GM23338 (cell line): ENCODE measurements around the gene FXYD2.

Experiments
- CREB1 ChIP-seq: fragments of 250-450 bp; sonication (Bioruptor Pico); IDR thresholded peaks from 2 replicates; pipeline ENCODE4 v1.5.0; 2020; ENCODE audit warnings: low read depth, mild to moderate bottlenecking, moderate library complexity
- CTCF ChIP-seq, 2 experiments: fragments of 200-600 bp in 1 of 2; sonication (generic) in 1 of 2; conservative IDR thresholded peaks; 2 replicates each; pipeline versions ENCODE4 v1.5.1 to v1.6.1; 2016 to 2017; ENCODE audit warnings: antibody characterized with exemption in 2 of 2, low read depth in 2 of 2, mild to moderate bottlenecking in 2 of 2, moderate library complexity in 1 of 2
- EZH2 ChIP-seq: fragments of 200-600 bp; sonication (generic); IDR thresholded peaks from one replicate; pipeline ENCODE4 v1.8.0; 2017; ENCODE audit warnings: antibody characterized with exemption, mild to moderate bottlenecking, low read depth; ENCODE audit not compliant: unreplicated experiment
- EZH2phosphoT487 ChIP-seq: fragments of 200-600 bp; sonication (generic); IDR thresholded peaks from one replicate; pipeline ENCODE4 v1.8.1; 2018; ENCODE audit warnings: antibody characterized with exemption; ENCODE audit not compliant: unreplicated experiment
- JUNB ChIP-seq: IDR thresholded peaks from one replicate; pipeline ENCODE4 v1.6.1; 2016; ENCODE audit warnings: antibody characterized with exemption; ENCODE audit not compliant: unreplicated experiment
- POLR2AphosphoS5 ChIP-seq: IDR thresholded peaks from 2 replicates; pipeline ENCODE4 v1.6.1; 2016; ENCODE audit warnings: antibody characterized with exemption, low read depth
- REST ChIP-seq: IDR thresholded peaks from one replicate; pipeline ENCODE4 v1.6.1; 2018; ENCODE audit warnings: antibody characterized with exemption; ENCODE audit not compliant: unreplicated experiment
- ZNF114 ChIP-seq: fragments of 250-450 bp; sonication (Bioruptor Pico); IDR thresholded peaks from 2 replicates; pipeline ENCODE4 v1.5.0; 2020; ENCODE audit warnings: mild to moderate bottlenecking, moderate library complexity
- TF ChIP-seq, protein P1 (sequence below): fragments of 250-450 bp; sonication (Bioruptor Pico); IDR thresholded peaks from 2 replicates; pipeline ENCODE4 v1.5.0; 2020; ENCODE audit warnings: mild to moderate bottlenecking, moderate library complexity
- TF ChIP-seq, protein P2 (sequence below): IDR thresholded peaks from 2 replicates; pipeline ENCODE4 v1.6.1; 2016; ENCODE audit warnings: antibody characterized with exemption

- TF ChIP-seq POLR2AphosphoS5 (no peak), JUNB (no peak), CTCF (conservative IDR thresholded peaks at IDR 0.05; ENCODE audit: low read depth in 2 of 2) (no peak), EZH2phosphoT487 (no peak), CREB1 (CRISPR knock-in tag) (no peak), ZNF114 (no peak), REST (no peak), EZH2 (no peak)
- TF ChIP-seq, protein P1, sequence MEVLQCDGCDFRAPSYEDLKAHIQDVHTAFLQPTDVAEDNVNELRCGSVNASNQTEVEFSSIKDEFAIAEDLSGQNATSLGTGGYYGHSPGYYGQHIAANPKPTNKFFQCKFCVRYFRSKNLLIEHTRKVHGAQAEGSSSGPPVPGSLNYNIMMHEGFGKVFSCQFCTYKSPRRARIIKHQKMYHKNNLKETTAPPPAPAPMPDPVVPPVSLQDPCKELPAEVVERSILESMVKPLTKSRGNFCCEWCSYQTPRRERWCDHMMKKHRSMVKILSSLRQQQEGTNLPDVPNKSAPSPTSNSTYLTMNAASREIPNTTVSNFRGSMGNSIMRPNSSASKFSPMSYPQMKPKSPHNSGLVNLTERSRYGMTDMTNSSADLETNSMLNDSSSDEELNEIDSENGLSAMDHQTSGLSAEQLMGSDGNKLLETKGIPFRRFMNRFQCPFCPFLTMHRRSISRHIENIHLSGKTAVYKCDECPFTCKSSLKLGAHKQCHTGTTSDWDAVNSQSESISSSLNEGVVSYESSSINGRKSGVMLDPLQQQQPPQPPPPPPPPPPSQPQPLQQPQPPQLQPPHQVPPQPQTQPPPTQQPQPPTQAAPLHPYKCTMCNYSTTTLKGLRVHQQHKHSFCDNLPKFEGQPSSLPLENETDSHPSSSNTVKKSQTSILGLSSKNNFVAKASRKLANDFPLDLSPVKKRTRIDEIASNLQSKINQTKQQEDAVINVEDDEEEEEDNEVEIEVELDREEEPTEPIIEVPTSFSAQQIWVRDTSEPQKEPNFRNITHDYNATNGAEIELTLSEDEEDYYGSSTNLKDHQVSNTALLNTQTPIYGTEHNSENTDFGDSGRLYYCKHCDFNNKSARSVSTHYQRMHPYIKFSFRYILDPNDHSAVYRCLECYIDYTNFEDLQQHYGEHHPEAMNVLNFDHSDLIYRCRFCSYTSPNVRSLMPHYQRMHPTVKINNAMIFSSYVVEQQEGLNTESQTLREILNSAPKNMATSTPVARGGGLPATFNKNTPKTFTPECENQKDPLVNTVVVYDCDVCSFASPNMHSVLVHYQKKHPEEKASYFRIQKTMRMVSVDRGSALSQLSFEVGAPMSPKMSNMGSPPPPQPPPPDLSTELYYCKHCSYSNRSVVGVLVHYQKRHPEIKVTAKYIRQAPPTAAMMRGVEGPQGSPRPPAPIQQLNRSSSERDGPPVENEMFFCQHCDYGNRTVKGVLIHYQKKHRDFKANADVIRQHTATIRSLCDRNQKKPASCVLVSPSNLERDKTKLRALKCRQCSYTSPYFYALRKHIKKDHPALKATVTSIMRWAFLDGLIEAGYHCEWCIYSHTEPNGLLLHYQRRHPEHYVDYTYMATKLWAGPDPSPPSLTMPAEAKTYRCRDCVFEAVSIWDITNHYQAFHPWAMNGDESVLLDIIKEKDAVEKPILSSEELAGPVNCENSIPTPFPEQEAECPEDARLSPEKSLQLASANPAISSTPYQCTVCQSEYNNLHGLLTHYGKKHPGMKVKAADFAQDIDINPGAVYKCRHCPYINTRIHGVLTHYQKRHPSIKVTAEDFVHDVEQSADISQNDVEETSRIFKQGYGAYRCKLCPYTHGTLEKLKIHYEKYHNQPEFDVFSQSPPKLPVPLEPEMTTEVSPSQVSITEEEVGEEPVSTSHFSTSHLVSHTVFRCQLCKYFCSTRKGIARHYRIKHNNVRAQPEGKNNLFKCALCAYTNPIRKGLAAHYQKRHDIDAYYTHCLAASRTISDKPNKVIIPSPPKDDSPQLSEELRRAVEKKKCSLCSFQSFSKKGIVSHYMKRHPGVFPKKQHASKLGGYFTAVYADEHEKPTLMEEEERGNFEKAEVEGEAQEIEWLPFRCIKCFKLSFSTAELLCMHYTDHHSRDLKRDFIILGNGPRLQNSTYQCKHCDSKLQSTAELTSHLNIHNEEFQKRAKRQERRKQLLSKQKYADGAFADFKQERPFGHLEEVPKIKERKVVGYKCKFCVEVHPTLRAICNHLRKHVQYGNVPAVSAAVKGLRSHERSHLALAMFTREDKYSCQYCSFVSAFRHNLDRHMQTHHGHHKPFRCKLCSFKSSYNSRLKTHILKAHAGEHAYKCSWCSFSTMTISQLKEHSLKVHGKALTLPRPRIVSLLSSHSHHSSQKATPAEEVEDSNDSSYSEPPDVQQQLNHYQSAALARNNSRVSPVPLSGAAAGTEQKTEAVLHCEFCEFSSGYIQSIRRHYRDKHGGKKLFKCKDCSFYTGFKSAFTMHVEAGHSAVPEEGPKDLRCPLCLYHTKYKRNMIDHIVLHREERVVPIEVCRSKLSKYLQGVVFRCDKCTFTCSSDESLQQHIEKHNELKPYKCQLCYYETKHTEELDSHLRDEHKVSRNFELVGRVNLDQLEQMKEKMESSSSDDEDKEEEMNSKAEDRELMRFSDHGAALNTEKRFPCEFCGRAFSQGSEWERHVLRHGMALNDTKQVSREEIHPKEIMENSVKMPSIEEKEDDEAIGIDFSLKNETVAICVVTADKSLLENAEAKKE (CRISPR knock-in tag) = no peak
- TF ChIP-seq, protein P2, sequence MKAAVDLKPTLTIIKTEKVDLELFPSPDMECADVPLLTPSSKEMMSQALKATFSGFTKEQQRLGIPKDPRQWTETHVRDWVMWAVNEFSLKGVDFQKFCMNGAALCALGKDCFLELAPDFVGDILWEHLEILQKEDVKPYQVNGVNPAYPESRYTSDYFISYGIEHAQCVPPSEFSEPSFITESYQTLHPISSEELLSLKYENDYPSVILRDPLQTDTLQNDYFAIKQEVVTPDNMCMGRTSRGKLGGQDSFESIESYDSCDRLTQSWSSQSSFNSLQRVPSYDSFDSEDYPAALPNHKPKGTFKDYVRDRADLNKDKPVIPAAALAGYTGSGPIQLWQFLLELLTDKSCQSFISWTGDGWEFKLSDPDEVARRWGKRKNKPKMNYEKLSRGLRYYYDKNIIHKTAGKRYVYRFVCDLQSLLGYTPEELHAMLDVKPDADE = no peak
These were observed 48.7 kb upstream of the FXYD2 start for GRCh38 chr11:117872975-117873827.
